B cell (primary cell): Measurements from ENCODE around the gene ITSN2. TPM values are rescaled to one million over a fixed set of nuclear protein-coding genes. Genes with fewer than 3 reads are reported as not detected.
A peak's percentile ranks its signal among the peaks of the same experiment; 100 is the strongest.
"Not testable (repeated sequence)": the region's sequence is repeated elsewhere in the genome, so short reads cannot be mapped to it uniquely, and the experiment has no call there.

Experiments used
- ATAC-seq: fragments of 200-7000 bp; cut with Tn5 transposase; one replicate; pipeline ENCODE4 v1.10.0; 2021; ENCODE audit warnings: low read depth, mild to moderate bottlenecking, moderate number of reproducible peaks, moderate library complexity
- CTCF ChIA-PET: fragments of 350-600 bp; sonication (Branson Sonifier 250); formaldehyde crosslinking; loops from one replicate; lab custom pipeline; 2021; ENCODE audit warnings: antibody characterized with exemption, inconsistent platforms; lab: Charles Lee
- POLR2A ChIA-PET: fragments of 350-600 bp; sonication (Branson Sonifier 250); formaldehyde crosslinking; loops from one replicate; lab custom pipeline; 2021; ENCODE audit warnings: antibody characterized with exemption; lab: Charles Lee
- DNase-seq: peaks from one replicate; pipeline ENCODE4 v3.0.0; 2013
- H2AFZ ChIP-seq: 2 replicates; pipeline ENCODE4 v1.6.1; 2012; ENCODE audit warnings: mild to moderate bottlenecking, low read depth, low read length; ENCODE audit not compliant: insufficient read depth, poor library complexity, severe bottlenecking
- H3K27ac ChIP-seq, 2 donors: 1 replicate in 1 of 2; 2 replicates in 1 of 2; pipeline ENCODE4 v1.5.1; 2012 to 2013; ENCODE audit warnings: low read length in 2 of 2, mild to moderate bottlenecking in 2 of 2, moderate library complexity in 1 of 2
- H3K27me3 ChIP-seq, 4 experiments: fragments of 200-600 bp in 1 of 4; sonication (generic) in 1 of 4; replicated peaks in 1 of 4; 1 replicate in 2 of 4; 2 replicates in 2 of 4; pipeline versions ENCODE4 v1.6.1 to v1.7.0; 2013 to 2016; ENCODE audit warnings: low read length in 3 of 4, mild to moderate bottlenecking in 2 of 4, mixed read lengths in 1 of 4, moderate library complexity in 1 of 4; ENCODE audit not compliant: insufficient read depth in 4 of 4, control insufficient read depth in 3 of 4; ENCODE audit errors: control extremely low read depth in 1 of 4
- H3K36me3 ChIP-seq, 2 experiments: replicated peaks in 1 of 2; 1 replicate in 1 of 2; 2 replicates in 1 of 2; pipeline versions ENCODE4 v1.6.1 to v1.7.1; 2013; ENCODE audit warnings: low read length in 1 of 2; ENCODE audit not compliant: insufficient read depth in 2 of 2, control insufficient read depth in 1 of 2; ENCODE audit errors: control extremely low read depth in 1 of 2, extremely low read depth in 1 of 2
- H3K4me1 ChIP-seq, 2 donors: fragments of 200-600 bp in 1 of 2; sonication (generic) in 1 of 2; 1 replicate in 1 of 2; 2 replicates in 1 of 2; pipeline versions ENCODE4 v1.5.1 to v1.6.1; 2013 to 2017; ENCODE audit warnings: low read length in 2 of 2; ENCODE audit not compliant: control insufficient read depth in 2 of 2, insufficient read depth in 2 of 2
- H3K4me2 ChIP-seq: replicated peaks from 2 replicates; pipeline ENCODE3; 2012; ENCODE audit warnings: mild to moderate bottlenecking, low read depth, low read length; ENCODE audit not compliant: poor library complexity, severe bottlenecking
- H3K4me3 ChIP-seq, 5 experiments: fragments of 200-600 bp in 1 of 5; sonication (generic) in 1 of 5; 1 replicate in 3 of 5; 2 replicates in 2 of 5; pipeline versions ENCODE4 v1.5.1 to v1.7.0; 2011 to 2016; ENCODE audit warnings: low read length in 4 of 5, mild to moderate bottlenecking in 4 of 5, low read depth in 2 of 5, control low read depth in 1 of 5, moderate library complexity in 1 of 5; ENCODE audit not compliant: insufficient read depth in 1 of 5; ENCODE audit errors: control extremely low read depth in 1 of 5, extremely low read depth in 1 of 5
- H3K79me2 ChIP-seq: fragments of 200-600 bp; sonication (generic); one replicate; pipeline ENCODE4 v1.6.0; 2016; ENCODE audit warnings: low read length; ENCODE audit not compliant: control insufficient read depth, insufficient read depth
- H3K9ac ChIP-seq: fragments of 200-600 bp; sonication (generic); 2 replicates; pipeline ENCODE4 v1.6.1; 2017; ENCODE audit warnings: mild to moderate bottlenecking, low read length, moderate library complexity
- H3K9me3 ChIP-seq, 3 donors: one replicate each; pipeline versions ENCODE4 v1.6.1 to v1.7.1; 2013; ENCODE audit warnings: low read length in 2 of 3; ENCODE audit not compliant: control insufficient read depth in 2 of 3, insufficient read depth in 1 of 3; ENCODE audit errors: control extremely low read depth in 1 of 3
- H4K20me1 ChIP-seq: 2 replicates; pipeline ENCODE4 v1.6.0; 2012; ENCODE audit warnings: mild to moderate bottlenecking, low read length; ENCODE audit not compliant: insufficient read depth, control insufficient read depth, poor library complexity, severe bottlenecking
- H3K27ac Mint-ChIP-seq: one replicate; pipeline ENCODE4 v1.8.0; 2021; ENCODE audit warnings: mixed read lengths
- H3K27me3 Mint-ChIP-seq: one replicate; pipeline ENCODE4 v1.8.0; 2021; ENCODE audit warnings: mixed read lengths
- H3K4me1 Mint-ChIP-seq: one replicate; pipeline ENCODE4 v1.8.0; 2021; ENCODE audit warnings: mixed read lengths
- H3K4me3 Mint-ChIP-seq: one replicate; pipeline ENCODE4 v1.8.0; 2021; ENCODE audit warnings: mixed read lengths
- H3K9me3 Mint-ChIP-seq: one replicate; pipeline ENCODE4 v1.8.0; 2022; ENCODE audit warnings: mixed read lengths; ENCODE audit not compliant: insufficient read depth
- EZH2 ChIP-seq: IDR thresholded peaks from 2 replicates; pipeline ENCODE4 v1.6.1; 2012; ENCODE audit warnings: borderline replicate concordance, low read depth, mild to moderate bottlenecking, moderate library complexity, low read length; ENCODE audit not compliant: insufficient read depth, poor library complexity, severe bottlenecking
- WGBS: methylation state at CpG from one replicate; pipeline ENCODE4 v1.1.5; 2013; ENCODE audit warnings: missing lambda C conversion rate; ENCODE audit not compliant: insufficient coverage; 5-methylcytosine and 5-hydroxymethylcytosine counted together
- intact Hi-C: fragments of 100-400 bp; cut with micrococcal nuclease; formaldehyde crosslinking; loops from one replicate; pipeline ENCODE4 v1.10.0; 2022
- polyA plus RNA-seq: library from polyadenylated mRNA; depleted of rRNA; stranded (reverse); fragments of >200 nt; gene quantifications from 2 replicates; pipeline ENCODE4 v1.2.3, GENCODE V29; 2012
- total RNA-seq, 2 donors: library from RNA; stranded (reverse); fragments of 120-200 nt in 1 of 2; gene quantifications; 1 replicate in 1 of 2; 2 replicates in 1 of 2; pipeline versions ENCODE4 v1.2.3 to v1.2.4, GENCODE V29; 2013 to 2022
- TF ChIP-seq, protein P1 (sequence below): fragments of 200-600 bp; IDR thresholded peaks from one replicate; pipeline ENCODE4 v1.8.0; 2022; ENCODE audit warnings: antibody characterized with exemption, mild to moderate bottlenecking

The ITSN2 gene
- total and polyA plus RNA-seq, 2 donors (not counting 1 experiment from before 2014, with no cell fraction given) = 107 to 200 TPM

DNA sequence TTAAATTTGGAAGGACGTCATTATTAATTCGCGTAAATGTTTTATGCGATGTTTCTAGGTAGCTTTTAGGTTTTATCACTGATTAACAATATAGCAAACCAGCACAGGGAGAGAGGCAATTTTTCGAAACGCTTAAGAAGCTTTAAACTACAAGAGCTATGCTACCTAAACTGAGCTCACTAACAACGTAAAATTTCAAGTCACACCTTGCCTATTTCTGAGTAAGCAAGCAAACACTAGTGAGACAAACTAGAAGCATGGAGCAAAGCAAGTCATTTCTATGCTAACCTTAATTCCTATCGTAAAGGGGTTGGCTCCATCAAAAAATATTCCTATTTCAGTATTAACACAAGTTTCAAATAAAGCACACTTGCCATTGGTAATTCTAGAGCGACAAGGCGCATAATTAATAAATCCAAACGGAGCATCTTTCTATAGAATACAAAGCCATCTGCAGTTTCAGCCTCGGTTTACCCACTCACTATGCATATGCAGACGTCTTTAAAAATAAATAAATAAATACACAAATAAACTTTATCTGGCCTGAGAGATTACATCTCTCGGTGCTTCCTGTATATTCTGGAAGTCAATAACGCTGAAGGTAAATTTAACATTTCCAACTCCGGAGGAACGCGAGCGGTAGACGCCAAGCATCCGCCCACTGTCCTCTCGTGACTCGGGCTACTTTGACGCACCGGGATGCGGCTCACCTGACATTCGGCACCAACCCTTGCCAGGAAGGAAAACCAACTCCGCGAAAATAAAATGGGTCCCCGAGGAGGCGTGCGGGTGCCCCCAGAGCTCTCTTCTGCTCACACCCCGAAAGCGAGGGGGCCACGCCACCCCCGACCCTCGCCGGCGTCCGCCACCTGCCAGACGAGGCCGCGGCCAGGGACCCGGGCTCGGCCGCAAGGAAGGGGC is 947 bp downstream of the ITSN2 start:
- Histone ChIP-seq H4K20me1 (no peaks in the 10 kb centered on the region), H2AFZ (no peak overlapping the region), H3K36me3 (no peaks in the 10 kb centered on the region), H3K27ac (peak overlapping the region; percentile 97 to 99), H3K79me2 (peaks cover 57% of the 10 kb centered on the region), H3K4me1 (peaks cover 40 to 46% of the 10 kb centered on the region in 2 donors), H3K27me3 (no peaks in the 10 kb centered on the region), H3K9ac (peak overlapping the region; percentile 100), H3K4me3 (peak overlapping the region; percentile 75 to 91 (median 88)), H3K4me2 (peak overlapping the region; percentile 80), H3K9me3 (peaks cover 0 to 6% (median 0%) of the 10 kb centered on the region in 3 donors)
- intact Hi-C loops = loop anchor here (1.0 to 5.0 kb wide), 3 partner anchors 17 to 132 kb away; partner anchors contain the start of gene NCOA1
- no peaks in the 10 kb centered on the region for H3K27me3 Mint-ChIP-seq
- WGBS = under 1% methylated on average over 34 of the region's 46 CpGs
- DNase-seq (peak; percentile 80), ATAC-seq (no peak)
- peaks cover 3% of the 10 kb centered on the region for H3K9me3 Mint-ChIP-seq
- H3K4me1 Mint-ChIP-seq = peaks cover 51% of the 10 kb centered on the region
- peak overlapping the region; percentile 93 for H3K4me3 Mint-ChIP-seq
- H3K27ac Mint-ChIP-seq = peak overlapping the region; percentile 99
- TF ChIP-seq, protein P1, sequence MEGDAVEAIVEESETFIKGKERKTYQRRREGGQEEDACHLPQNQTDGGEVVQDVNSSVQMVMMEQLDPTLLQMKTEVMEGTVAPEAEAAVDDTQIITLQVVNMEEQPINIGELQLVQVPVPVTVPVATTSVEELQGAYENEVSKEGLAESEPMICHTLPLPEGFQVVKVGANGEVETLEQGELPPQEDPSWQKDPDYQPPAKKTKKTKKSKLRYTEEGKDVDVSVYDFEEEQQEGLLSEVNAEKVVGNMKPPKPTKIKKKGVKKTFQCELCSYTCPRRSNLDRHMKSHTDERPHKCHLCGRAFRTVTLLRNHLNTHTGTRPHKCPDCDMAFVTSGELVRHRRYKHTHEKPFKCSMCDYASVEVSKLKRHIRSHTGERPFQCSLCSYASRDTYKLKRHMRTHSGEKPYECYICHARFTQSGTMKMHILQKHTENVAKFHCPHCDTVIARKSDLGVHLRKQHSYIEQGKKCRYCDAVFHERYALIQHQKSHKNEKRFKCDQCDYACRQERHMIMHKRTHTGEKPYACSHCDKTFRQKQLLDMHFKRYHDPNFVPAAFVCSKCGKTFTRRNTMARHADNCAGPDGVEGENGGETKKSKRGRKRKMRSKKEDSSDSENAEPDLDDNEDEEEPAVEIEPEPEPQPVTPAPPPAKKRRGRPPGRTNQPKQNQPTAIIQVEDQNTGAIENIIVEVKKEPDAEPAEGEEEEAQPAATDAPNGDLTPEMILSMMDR = no peak
- TF ChIP-seq EZH2 = no peak
- CTCF ChIA-PET = interaction anchor here (0.6 to 2.2 kb wide), 4 partner anchors 28 to 44 kb away, joined by 3 to 6 read pairs (median 5); no protein-coding TSS in a partner anchor
- POLR2A ChIA-PET = interaction anchor here (0.6 to 3.9 kb wide), 3 partner anchors 21 to 87 kb away, joined by 3 to 40 read pairs (median 4); no protein-coding TSS in a partner anchor

DNA sequence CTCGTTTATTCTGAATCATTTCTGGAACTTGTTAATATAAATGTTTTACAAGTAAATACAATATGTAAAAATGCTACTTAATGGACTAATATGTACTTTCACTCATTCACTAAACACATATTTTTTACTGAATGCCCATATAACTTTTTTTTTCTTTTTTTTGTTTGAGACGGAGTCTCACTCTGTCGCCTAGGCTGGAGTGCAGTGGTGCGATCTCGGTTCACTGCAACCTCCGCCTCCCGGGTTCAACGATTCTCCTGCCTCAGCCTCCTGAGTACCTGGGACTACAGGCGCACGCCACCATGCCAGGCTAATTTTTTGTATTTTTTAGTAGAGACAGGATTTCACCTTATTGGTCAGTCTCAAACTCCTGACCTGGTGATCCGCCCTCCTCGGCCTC is 2.6 kb downstream of the ITSN2 start:
- Mint-ChIP-seq H3K4me3 (peak overlapping the region; percentile 80), H3K27ac (peak overlapping the region; percentile 57), H3K4me1 (peaks cover 64% of the 10 kb centered on the region)
- H3K36me3 ChIP-seq, DNase-seq, ATAC-seq, H3K27me3 ChIP-seq, H4K20me1 ChIP-seq, H2AFZ ChIP-seq, H3K27me3 Mint-ChIP-seq, H3K9me3 ChIP-seq, H3K9me3 Mint-ChIP-seq: not testable (repeated sequence)
- Histone ChIP-seq H3K4me1 (peaks cover 56% of the 10 kb centered on the region in 2 donors), H3K4me2 (peak overlapping the region; percentile 80), H3K4me3 (peak overlapping the region in 2 of 5 experiments; percentile 75 to 91), H3K27ac (peak overlapping the region in 1 of 2 donors; percentile 99), H3K79me2 (peaks cover 74% of the 10 kb centered on the region), H3K9ac (peak overlapping the region; percentile 100)
- intact Hi-C loops = loop anchor here (2.0 kb wide), 1 partner anchor 15 kb away; no protein-coding TSS in a partner anchor
- ChIA-PET POLR2A (interaction anchor here (0.5 to 3.9 kb wide), 2 partner anchors 15 to 27 kb away, joined by 4 to 40 read pairs; no protein-coding TSS in a partner anchor), CTCF (interaction anchor here (1.6 to 1.9 kb wide), 2 partner anchors 30 to 42 kb away, joined by 5 to 6 read pairs; no protein-coding TSS in a partner anchor)
- 86% methylated on average over 7 of the region's 12 CpGs for WGBS

DNA sequence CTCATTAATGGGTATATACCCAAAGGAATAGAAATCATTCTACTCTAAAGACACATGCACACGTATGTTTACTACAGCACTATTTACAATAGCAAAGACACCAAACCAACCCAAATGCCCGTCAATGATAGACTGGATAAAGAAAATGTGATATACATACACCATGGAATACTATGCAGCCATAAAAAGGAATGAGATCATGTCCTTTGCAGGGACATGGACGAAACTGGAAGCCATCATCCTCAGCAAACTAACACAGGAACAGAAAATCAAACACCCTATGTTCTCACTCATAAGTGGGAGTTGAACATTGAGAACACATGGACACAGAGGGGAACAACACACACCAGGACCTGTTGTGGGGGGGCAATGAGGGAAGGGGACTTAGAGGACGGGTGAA is 3.2 kb downstream of the ITSN2 start:
- not testable (repeated sequence) for H3K27me3 Mint-ChIP-seq

More for the DNA sequence above, 3.2 kb downstream of the ITSN2 start:
- peak overlapping the region; percentile 73 for H3K4me3 Mint-ChIP-seq
- Histone ChIP-seq H3K4me1 (peaks cover 60 to 63% of the 10 kb centered on the region in 2 donors), H3K79me2 (peaks cover 80% of the 10 kb centered on the region), H3K27ac (peak overlapping the region in 1 of 2 donors; percentile 12), H3K4me2 (peak overlapping the region; percentile 80)
- H2AFZ ChIP-seq, H3K4me3 ChIP-seq, ATAC-seq, H3K9me3 Mint-ChIP-seq, H3K36me3 ChIP-seq, H3K9ac ChIP-seq, H3K27me3 ChIP-seq, POLR2A ChIA-PET, intact Hi-C loops, H3K9me3 ChIP-seq, CTCF ChIA-PET, H4K20me1 ChIP-seq, DNase-seq: not testable (repeated sequence)
- H3K4me1 Mint-ChIP-seq = peaks cover 65% of the 10 kb centered on the region
- peak overlapping the region; percentile 70 for H3K27ac Mint-ChIP-seq
- no CpG with 5 or more reads among the region's 4 CpGs for WGBS
